D721Med (cell line): ENCODE data around the gene PHF14.

Experiments
- DNase-seq: peaks from one replicate; pipeline ENCODE4 v3.0.0; 2011; ENCODE audit warnings: low spot score; ENCODE audit not compliant: insufficient read length
- FAIRE-seq: peaks from 2 replicates; lab custom pipeline; 2011; peaks lifted over from hg19 to GRCh38; lab: Jason Lieb, UNC
- TF ChIP-seq, protein P1 (sequence below): IDR thresholded peaks from 2 replicates; pipeline ENCODE4 v1.5.1; 2012; ENCODE audit warnings: mild to moderate bottlenecking, control low read depth; ENCODE audit not compliant: insufficient read depth; ENCODE audit errors: missing control alignments

PHF14 gene

DNA sequence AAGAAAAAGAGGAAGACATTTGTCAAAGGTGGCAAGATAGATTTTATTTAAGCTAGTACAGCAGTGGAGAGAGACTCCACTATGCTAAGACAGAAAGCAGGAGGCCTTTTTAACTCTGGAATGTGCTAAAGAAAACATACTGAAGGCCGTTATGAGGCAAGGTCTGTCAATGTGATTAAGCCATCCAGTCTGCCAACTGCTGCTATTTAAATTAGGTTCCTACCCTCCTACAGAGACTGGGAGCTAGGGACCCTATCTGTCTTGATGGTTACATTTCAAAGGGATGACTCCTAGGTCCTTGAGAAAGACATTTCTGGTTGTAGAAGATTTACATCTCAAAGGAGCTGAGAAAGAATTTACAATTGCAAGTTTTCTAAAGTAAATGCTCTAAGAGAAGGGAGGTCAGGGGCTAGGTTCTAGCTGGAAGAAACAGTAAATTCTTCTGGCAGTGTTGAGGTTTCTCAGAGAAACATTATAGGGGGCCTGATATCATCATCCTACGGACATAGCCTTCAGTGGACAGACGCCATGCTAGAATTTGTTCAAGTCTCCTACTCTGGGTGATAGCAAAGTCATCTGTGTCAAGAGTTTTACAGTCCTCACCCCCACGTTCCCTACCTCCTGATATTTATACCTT, 211.6 kb downstream of the PHF14 start:
- FAIRE-seq: no peak
- TF ChIP-seq, protein P1, sequence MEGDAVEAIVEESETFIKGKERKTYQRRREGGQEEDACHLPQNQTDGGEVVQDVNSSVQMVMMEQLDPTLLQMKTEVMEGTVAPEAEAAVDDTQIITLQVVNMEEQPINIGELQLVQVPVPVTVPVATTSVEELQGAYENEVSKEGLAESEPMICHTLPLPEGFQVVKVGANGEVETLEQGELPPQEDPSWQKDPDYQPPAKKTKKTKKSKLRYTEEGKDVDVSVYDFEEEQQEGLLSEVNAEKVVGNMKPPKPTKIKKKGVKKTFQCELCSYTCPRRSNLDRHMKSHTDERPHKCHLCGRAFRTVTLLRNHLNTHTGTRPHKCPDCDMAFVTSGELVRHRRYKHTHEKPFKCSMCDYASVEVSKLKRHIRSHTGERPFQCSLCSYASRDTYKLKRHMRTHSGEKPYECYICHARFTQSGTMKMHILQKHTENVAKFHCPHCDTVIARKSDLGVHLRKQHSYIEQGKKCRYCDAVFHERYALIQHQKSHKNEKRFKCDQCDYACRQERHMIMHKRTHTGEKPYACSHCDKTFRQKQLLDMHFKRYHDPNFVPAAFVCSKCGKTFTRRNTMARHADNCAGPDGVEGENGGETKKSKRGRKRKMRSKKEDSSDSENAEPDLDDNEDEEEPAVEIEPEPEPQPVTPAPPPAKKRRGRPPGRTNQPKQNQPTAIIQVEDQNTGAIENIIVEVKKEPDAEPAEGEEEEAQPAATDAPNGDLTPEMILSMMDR: no peak
- DNase-seq: no peak

DNA sequence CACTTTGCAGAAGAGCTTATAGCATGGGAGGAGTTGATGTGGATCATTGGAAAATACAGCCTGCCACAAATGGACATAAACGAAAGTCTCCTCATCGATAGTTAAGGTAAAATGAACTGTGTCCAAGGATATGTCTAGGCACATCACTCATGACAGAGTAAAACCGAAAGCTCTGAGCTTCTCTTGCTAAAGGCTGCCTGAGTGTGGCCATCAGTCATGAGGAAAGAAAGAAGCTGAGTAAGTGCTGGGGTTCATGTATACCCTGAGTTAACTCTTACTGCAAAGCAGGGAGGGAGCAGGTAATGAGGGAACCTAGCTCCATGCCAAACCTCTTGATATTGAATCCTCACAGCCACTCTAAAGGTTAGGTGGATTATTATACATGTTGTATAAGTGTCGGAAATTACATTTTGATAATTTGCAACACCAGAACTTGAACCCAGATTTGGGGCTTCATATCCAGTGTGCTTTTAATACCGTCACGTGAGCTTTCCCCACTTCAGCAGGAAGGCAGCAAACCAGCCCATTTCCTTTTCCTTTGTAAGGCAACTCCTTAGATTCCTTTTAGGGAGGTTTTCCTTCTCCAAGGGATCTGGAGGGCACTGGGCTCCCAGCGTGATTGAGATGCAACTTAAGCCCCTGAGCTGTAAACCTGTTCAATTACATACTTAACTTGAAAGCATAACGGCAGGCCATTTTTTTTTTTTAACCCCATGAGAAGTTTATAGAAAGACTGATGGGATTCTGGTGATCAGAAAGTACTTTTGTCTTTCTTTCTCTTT, 215.0 kb downstream of the PHF14 start:
- TF ChIP-seq, protein P1: no peak
- no peak for FAIRE-seq

DNA sequence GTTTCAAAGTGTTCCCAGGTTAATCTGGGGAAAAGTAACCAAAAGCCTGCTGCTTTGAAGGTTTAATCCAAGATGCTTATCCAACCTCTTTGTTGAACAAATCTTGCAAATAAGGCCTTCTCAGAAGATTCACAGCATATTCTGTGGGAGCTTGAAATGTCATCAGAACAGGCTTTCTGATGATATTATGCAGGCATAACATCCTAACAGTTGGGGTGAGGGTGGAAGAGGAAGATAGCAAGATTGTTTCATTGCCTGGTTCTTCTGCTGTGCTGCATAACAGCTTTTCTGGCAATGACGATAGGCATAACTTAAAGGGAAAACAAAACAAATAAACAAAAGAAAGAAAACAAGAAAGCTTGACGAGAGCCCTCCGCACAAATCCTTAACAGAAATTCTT, 217.4 kb downstream of the PHF14 start:
- no peak for DNase-seq
- TF ChIP-seq, protein P1: no peak
- FAIRE-seq: no peak

More for the DNA sequence above, 215.0 kb downstream of the PHF14 start:
- DNase-seq: no peak

DNA sequence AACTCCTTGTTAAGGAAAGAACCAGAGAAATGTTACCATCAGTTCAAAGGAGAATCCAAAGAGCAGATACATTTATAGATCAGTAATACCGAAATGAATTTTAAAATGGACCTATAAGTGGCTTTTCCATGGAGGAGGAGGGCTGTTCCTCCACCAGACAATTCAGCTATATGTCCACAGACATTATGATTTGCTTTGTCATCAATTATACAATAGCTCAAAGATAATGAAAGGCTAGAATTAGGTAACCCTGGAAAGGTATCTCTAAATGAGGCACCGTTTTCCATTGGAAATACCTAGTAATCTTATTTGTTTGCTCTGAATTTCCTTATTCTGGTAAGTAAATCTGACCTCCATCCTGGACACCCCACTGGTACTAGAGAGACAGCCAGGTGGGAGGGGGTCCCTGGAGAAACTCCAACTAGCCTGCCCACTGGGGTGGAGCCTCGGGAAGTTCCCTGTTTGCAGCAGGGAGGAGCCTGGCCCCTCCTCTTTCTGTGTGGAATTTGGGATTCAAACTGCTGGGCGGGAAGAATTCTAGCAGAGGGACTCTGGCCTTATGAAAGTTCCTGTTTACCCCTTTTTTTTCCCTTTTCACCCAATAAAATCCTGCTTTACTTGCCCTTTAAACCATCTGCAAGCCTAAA, 218.0 kb downstream of the PHF14 start:
- TF ChIP-seq, protein P1: no peak
- DNase-seq: no peak
- no peak for FAIRE-seq

DNA sequence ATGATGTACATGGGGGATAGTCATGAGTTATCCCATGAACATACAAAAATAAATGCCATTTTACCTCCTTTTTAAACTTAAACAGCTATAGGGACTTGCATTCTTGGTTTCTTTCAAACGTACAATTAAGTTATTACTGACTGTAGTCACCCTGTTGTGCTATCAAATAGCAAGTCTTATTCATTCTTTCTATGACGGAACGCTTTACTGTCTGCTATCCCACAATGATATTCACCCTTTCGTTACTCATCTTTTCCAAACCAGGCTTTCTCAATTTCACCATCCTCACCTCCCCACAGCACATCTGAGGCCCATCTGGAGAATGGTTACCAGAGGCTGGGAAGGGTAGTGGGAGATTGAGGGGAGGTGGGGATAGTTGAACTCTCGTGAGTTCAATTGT, 218.8 kb downstream of the PHF14 start:
- FAIRE-seq (no peak), DNase-seq (no peak)
- TF ChIP-seq, protein P1: no peak

DNA sequence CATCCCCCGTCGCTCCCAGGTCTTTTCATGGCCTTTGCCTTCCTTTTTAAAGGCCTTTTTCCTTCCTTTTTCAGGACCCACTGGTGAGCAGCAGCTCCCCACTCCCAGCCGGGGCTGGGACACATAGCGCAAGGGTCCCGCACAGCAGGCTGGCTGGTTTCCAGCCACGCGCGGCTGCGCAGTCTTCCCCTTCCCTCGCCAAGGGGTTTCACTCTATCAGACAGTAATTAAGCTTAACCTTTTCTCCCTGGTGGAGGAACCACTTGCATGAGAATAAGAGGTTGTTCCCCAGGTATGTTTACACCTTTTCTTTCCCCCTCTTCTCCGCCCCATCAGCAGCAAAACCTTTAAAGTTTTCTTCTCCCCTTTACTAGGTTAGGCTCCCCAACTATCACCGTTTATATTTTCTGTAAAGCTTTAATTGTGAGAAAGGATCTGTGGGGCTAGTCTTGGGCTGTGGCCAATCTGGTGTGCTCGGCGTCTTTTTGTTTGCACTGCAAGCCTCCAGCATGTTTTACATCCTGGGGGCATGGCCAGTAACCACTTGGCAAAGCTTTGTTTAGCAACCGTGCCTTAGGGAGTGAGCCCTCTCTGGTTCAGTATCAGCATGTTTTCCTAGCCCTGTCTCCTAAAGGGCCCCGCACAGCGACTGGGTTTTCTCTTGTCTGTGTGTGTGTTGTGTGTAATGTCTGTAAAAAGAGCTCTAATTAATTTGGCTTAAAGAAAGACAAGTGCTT, 219.6 kb downstream of the PHF14 start:
- DNase-seq (no peak), FAIRE-seq (no peak)
- TF ChIP-seq, protein P1: no peak
